GM13976 (cell line): ENCODE results near the gene CMC4.

Source experiments
- DNase-seq: peaks from one replicate; pipeline ENCODE4 v3.0.0; 2012; ENCODE audit warnings: low spot score
- in situ Hi-C: fragments of 300-500 bp; cut with MboI; formaldehyde crosslinking; loops from one replicate; pipeline ENCODE4 v1.12.0; 2022; ENCODE audit warnings: low sequenced_read_pairs, mixed read lengths, inconsistent platforms; ENCODE audit not compliant: unreplicated experiment
- TF ChIP-seq, protein P1 (sequence below): IDR thresholded peaks from 2 replicates; pipeline ENCODE4 v1.5.1; 2012; ENCODE audit warnings: borderline replicate concordance, mild to moderate bottlenecking; ENCODE audit not compliant: insufficient read depth; ENCODE audit errors: extremely low read depth, missing control alignments, control extremely low read depth

CMC4 gene, protein sequence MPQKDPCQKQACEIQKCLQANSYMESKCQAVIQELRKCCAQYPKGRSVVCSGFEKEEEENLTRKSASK

DNA sequence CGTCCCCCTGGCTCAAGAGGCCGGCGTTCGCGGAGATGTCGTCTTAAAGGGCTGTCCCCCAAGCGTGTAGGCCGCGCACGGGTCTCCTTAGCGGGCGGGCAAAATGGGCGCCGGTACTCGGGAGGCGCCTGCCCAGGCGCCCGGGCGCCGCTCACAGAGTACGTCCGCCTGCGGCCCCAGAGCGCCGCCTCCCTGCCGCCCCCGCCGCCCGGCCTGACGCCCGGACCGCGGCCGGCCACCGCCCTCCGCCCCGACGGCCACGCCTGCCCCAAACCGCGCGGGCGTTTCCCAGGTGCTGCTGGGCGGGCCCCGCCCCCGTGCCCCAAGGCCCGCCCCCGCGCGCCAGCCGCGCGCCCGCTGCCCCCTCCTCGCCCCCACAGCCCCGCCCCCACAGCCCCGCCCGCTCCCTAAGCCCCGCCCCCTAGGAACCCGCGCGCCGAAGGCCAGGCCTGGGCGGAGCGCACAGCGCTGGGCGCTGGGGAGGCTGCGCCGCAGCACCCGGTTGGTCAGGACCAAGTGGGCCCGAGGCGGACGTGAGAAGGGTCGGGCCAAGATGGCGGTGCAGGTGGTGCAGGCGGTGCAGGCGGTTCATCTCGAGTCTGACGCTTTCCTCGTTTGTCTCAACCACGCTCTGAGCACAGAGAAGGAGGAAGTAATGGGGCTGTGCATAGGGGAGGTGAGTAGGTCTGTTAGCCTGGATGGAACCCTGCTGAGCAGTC, at the start of gene CMC4, which contains the start of the genes BRCC3 and MTCP1:
TSS of gene CMC4 (minus strand) at position 162 of the 719 bp plus-strand sequence. CDS start 7,113 bp downstream, outside the sequence.
TSS of gene BRCC3 (plus strand) at position 534 of the 719 bp plus-strand sequence. CDS start at position 554, 20 bp downstream.
TSS of gene MTCP1 (minus strand) at position 162 of the 719 bp plus-strand sequence. CDS start 5,126 bp downstream, outside the sequence.
- in situ Hi-C loops, result no loop called here
- TF ChIP-seq, protein P1, sequence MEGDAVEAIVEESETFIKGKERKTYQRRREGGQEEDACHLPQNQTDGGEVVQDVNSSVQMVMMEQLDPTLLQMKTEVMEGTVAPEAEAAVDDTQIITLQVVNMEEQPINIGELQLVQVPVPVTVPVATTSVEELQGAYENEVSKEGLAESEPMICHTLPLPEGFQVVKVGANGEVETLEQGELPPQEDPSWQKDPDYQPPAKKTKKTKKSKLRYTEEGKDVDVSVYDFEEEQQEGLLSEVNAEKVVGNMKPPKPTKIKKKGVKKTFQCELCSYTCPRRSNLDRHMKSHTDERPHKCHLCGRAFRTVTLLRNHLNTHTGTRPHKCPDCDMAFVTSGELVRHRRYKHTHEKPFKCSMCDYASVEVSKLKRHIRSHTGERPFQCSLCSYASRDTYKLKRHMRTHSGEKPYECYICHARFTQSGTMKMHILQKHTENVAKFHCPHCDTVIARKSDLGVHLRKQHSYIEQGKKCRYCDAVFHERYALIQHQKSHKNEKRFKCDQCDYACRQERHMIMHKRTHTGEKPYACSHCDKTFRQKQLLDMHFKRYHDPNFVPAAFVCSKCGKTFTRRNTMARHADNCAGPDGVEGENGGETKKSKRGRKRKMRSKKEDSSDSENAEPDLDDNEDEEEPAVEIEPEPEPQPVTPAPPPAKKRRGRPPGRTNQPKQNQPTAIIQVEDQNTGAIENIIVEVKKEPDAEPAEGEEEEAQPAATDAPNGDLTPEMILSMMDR, result no peak

DNA sequence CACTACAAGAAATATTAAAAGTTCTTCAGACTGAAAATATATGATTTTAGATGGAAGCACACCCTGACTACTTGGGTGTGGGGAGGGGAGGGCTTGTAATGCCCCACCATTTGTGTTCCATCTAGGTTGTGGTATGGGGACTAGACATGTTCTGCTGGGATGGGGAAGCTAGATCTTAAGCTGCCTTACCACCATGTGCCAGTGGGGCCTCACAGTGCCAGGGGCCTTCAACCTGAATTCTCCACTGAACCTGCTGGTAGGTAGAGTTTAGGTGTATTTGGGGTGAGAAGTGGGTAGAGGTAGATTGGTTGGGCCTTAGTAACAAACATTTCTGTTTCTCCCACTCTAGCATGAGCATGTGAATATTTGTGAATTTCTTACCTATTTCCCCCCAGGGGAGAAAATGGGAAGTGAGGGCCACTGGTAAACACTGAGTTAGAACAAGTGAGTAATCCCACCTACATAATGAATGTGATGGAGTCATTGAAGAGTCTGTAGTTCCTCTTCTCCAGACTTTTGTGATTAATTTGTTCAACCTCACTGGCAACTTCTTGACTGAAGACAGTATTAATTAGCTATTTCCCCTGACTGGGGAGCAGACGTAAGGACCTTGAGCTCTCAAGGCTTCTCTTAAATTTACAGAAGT, 44.4 kb upstream of the CMC4 start:
- in situ Hi-C loops, result no loop called here
- DNase-seq, result no peak

More for the DNA sequence above, at the start of gene CMC4, which contains the start of the genes BRCC3 and MTCP1:
- DNase-seq, result peak; percentile 88

DNA sequence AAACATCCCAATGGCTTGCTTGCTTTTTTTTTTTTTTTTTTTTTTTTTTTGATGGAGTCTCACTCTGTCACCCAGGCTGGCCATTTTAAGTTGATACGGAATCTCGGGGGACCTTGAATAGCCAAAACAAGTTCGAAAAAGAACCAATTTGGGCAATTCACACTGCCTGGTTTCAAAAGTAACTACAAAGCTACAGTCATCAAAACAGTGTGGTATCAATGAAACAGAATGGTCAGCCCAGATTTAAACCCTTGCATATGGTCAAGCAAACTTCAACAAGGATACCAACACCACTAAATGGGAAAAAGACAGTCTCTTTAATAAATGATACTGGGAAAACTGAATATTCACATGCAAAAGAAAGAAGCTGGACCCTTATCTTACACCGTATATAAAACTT, 42.2 kb upstream of the CMC4 start:
- DNase-seq, result no peak
- TF ChIP-seq, protein P1, result no peak
- in situ Hi-C loops, result no loop called here

More for the DNA sequence above, 44.4 kb upstream of the CMC4 start:
- TF ChIP-seq, protein P1, result no peak

DNA sequence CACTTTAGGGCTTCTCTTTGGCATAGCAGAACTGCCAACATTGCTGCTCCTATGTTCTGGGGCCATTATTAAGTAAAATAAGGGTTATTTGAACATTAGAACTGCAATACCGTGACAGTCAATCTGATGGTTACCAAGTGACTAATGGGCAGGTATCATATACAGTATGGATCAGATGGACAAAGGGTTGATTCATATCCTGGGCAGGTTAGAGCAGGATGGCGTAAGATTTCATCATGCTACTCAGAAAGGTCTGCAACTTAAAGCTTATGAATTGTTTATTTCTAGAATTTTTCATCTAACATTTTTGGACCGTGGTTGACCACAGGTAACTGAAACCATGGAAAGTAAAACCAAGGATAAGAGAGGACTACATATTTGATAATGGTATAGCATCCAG, 41.2 kb upstream of the CMC4 start:
- DNase-seq, result no peak
- TF ChIP-seq, protein P1, result no peak
- in situ Hi-C loops, result no loop called here

DNA sequence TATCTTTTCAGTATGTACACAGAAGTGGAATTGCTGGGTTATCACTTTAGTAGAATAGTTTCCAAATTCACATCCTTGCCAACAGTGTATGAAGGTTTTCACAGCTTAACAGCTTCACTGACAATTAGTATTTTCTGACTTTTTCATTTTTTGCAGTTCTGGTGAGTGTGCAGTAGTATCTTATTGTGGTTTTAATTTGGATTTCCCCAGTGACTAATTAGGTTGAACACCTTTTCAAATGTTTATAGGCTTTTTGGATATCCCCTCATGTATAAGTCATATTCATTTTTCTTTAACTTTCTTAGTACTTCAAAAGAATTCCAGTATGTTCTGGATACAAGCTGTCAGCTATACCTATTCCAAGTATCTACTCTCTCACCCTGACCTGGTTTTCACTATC, 37.5 kb upstream of the CMC4 start:
- DNase-seq, result no peak
- TF ChIP-seq, protein P1, result no peak
- in situ Hi-C loops, result no loop called here

DNA sequence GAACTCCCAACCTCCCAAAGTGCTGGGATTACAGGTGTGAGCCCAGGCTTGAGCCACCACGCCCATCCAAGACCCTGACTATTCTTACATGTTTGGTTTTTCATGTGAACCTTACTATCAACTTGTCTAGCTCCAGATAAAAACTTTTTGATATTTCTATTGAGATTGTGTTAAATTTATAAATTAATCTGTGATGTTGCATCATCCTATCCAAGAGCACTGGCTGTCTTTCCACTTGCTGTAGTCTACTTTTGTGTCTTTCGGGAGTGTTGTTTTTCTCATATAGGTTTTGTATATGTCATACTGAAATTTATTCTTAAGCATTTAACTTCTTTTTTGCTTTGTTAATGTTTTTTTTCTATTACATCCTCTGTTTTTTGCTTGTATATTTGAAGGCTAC, 35.0 kb upstream of the CMC4 start:
- no peak for DNase-seq
- in situ Hi-C loops, result no loop called here

More for the DNA sequence above, 35.0 kb upstream of the CMC4 start:
- TF ChIP-seq, protein P1, result no peak
